Measurements from ENCODE around the gene OR51V1.

DNA sequence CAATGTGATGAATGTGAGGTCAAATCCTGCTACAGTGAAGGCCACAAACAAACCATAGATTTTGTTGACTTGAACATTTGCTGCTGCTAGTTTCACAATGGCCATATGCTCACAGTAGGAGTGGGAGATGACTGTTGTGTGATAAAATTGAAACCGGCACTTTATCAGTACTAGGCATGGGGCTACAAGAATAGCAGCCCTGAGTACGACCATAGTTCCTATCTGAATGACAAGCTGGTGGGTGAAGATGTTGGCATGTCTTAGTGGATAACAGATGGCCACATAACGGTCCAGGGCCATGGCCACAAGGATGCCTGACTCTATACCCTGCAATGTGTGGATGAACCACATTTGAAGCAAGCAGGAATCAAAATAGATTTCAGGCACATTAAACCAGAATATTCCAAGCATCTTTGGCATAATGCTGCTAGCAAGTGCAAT, 48.7 kb downstream of the OR51V1 start:
- TF ChIP-seq, protein P1, sequence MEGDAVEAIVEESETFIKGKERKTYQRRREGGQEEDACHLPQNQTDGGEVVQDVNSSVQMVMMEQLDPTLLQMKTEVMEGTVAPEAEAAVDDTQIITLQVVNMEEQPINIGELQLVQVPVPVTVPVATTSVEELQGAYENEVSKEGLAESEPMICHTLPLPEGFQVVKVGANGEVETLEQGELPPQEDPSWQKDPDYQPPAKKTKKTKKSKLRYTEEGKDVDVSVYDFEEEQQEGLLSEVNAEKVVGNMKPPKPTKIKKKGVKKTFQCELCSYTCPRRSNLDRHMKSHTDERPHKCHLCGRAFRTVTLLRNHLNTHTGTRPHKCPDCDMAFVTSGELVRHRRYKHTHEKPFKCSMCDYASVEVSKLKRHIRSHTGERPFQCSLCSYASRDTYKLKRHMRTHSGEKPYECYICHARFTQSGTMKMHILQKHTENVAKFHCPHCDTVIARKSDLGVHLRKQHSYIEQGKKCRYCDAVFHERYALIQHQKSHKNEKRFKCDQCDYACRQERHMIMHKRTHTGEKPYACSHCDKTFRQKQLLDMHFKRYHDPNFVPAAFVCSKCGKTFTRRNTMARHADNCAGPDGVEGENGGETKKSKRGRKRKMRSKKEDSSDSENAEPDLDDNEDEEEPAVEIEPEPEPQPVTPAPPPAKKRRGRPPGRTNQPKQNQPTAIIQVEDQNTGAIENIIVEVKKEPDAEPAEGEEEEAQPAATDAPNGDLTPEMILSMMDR (IDR thresholded peaks at IDR 0.05), result no peak
- no peak for TF ChIP-seq POLR2A (IDR thresholded peaks at IDR 0.05)

Data from testis (tissue), 2 donors.